ENCODE data around the gene SLC10A3. TPM values are rescaled to one million over a fixed set of nuclear protein-coding genes. Genes with fewer than 3 reads are reported as not detected.

Gene SLC10A3
- total and polyA plus RNA-seq, 2 of the 13 experiments (the other 11 are each of a cell fraction or from before 2014, with no cell fraction given), result 10.1 to 11.5 TPM

- H3K4me3 ChIP-seq (replicated peaks in 1 of 3; ENCODE audit: insufficient read depth in 1 of 3, low read depth in 2 of 3, low read length in 3 of 3), result no peak overlapping the region
- H3K4me2 ChIP-seq (ENCODE audit: low read depth, low read length), result no peak overlapping the region
- no peaks in the 10 kb centered on the region for H4K20me1 ChIP-seq (ENCODE audit: insufficient read depth, low read length)
- H3K36me3 ChIP-seq (replicated peaks in 1 of 2; ENCODE audit: control insufficient read depth in 1 of 2, insufficient read depth in 2 of 2, low read length in 2 of 2), result peaks cover 0 to 2% of the 10 kb centered on the region in 2 experiments; a peak in 2 of 5 replicates
- H3K9ac ChIP-seq (ENCODE audit: insufficient read depth, low read depth, low read length), result no peak overlapping the region
- ChIA-PET CTCF (ENCODE audit: low intra/inter-chr PET ratio, low total read pairs) (no interaction called here), POLR2A (no interaction called here)
- H3K4me1 ChIP-seq (ENCODE audit: insufficient read depth, low read length), result peaks cover 19% of the 10 kb centered on the region
- intact Hi-C loops (cut with micrococcal nuclease; ENCODE audit: unreplicated experiment) (no loop called here), in situ Hi-C loops (cut with HindIII; ENCODE audit: extremely low pct_ligation_motif_present, low pct_unique_long_range_greater_than_20kb) (no loop called here)
- no peak for ATAC-seq
- no peak overlapping the region for H2AFZ ChIP-seq (ENCODE audit: low read length)
- DNase-seq (ENCODE audit: low spot score), result no peak
- H3K79me2 ChIP-seq (ENCODE audit: insufficient read depth, low read length), result peaks cover 16% of the 10 kb centered on the region
- WGBS (ENCODE audit: low lambda C conversion rate), result no CpG with 5 or more reads among the region's 21 CpGs
- H3K27me3 ChIP-seq (ENCODE audit: control insufficient read depth in 1 of 2, insufficient read depth in 2 of 2, low read length in 2 of 2), result no peaks in the 10 kb centered on the region
- no peak overlapping the region for H3K27ac ChIP-seq (ENCODE audit: extremely low read length, insufficient read depth, low read length)
- TSS peak; percentile 36 for BruUV-seq (replicated peaks)
- no peaks in the 10 kb centered on the region for H3K9me3 ChIP-seq (ENCODE audit: low read length)
- FAIRE-seq, result no peak
- TF ChIP-seq ZFP36 (IDR thresholded peaks at IDR 0.05; ENCODE audit: borderline replicate concordance, low read depth, low read length, partially characterized antibody) (no peak), GTF3A (CRISPR knock-in tag; conservative IDR thresholded peaks at IDR 0.05) (no peak), ZSCAN12 (CRISPR knock-in tag; IDR thresholded peaks at IDR 0.05) (no peak), HDAC1 (CRISPR knock-in tag; IDR thresholded peaks at IDR 0.05) (no peak), NCOR1 (IDR thresholded peaks at IDR 0.05; ENCODE audit: borderline replicate concordance, low read length) (no peak), HOXD1 (CRISPR knock-in tag; IDR thresholded peaks at IDR 0.05) (no peak), ZFP37 (CRISPR knock-in tag; IDR thresholded peaks at IDR 0.05; ENCODE audit: borderline replicate concordance) (no peak), HDAC2 (CRISPR knock-in tag; IDR thresholded peaks at IDR 0.05) (no peak), ARID4A (CRISPR knock-in tag; IDR thresholded peaks at IDR 0.05; ENCODE audit: borderline replicate concordance) (no peak)
- TF ChIP-seq, protein P1, sequence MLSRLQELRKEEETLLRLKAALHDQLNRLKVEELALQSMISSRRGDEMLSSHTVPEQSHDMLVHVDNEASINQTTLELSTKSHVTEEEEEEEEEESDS (CRISPR knock-in tag; IDR thresholded peaks at IDR 0.05; ENCODE audit: borderline replicate concordance), result no peak
- TF ChIP-seq, protein P2, sequence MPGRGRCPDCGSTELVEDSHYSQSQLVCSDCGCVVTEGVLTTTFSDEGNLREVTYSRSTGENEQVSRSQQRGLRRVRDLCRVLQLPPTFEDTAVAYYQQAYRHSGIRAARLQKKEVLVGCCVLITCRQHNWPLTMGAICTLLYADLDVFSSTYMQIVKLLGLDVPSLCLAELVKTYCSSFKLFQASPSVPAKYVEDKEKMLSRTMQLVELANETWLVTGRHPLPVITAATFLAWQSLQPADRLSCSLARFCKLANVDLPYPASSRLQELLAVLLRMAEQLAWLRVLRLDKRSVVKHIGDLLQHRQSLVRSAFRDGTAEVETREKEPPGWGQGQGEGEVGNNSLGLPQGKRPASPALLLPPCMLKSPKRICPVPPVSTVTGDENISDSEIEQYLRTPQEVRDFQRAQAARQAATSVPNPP (CRISPR knock-in tag; IDR thresholded peaks at IDR 0.05), result no peak
- TF ChIP-seq, protein P3, sequence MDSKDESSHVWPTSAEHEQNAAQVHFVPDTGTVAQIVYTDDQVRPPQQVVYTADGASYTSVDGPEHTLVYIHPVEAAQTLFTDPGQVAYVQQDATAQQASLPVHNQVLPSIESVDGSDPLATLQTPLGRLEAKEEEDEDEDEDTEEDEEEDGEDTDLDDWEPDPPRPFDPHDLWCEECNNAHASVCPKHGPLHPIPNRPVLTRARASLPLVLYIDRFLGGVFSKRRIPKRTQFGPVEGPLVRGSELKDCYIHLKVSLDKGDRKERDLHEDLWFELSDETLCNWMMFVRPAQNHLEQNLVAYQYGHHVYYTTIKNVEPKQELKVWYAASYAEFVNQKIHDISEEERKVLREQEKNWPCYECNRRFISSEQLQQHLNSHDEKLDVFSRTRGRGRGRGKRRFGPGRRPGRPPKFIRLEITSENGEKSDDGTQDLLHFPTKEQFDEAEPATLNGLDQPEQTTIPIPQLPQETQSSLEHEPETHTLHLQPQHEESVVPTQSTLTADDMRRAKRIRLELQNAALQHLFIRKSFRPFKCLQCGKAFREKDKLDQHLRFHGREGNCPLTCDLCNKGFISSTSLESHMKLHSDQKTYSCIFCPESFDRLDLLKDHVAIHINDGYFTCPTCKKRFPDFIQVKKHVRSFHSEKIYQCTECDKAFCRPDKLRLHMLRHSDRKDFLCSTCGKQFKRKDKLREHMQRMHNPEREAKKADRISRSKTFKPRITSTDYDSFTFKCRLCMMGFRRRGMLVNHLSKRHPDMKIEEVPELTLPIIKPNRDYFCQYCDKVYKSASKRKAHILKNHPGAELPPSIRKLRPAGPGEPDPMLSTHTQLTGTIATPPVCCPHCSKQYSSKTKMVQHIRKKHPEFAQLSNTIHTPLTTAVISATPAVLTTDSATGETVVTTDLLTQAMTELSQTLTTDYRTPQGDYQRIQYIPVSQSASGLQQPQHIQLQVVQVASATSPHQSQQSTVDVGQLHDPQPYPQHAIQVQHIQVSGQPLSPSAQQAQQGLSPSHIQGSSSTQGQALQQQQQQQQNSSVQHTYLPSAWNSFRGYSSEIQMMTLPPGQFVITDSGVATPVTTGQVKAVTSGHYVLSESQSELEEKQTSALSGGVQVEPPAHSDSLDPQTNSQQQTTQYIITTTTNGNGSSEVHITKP (CRISPR knock-in tag; IDR thresholded peaks at IDR 0.05; ENCODE audit: low read depth), result no peak
- TF ChIP-seq, protein P4, sequence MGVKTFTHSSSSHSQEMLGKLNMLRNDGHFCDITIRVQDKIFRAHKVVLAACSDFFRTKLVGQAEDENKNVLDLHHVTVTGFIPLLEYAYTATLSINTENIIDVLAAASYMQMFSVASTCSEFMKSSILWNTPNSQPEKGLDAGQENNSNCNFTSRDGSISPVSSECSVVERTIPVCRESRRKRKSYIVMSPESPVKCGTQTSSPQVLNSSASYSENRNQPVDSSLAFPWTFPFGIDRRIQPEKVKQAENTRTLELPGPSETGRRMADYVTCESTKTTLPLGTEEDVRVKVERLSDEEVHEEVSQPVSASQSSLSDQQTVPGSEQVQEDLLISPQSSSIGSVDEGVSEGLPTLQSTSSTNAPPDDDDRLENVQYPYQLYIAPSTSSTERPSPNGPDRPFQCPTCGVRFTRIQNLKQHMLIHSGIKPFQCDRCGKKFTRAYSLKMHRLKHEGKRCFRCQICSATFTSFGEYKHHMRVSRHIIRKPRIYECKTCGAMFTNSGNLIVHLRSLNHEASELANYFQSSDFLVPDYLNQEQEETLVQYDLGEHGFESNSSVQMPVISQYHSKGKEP (CRISPR knock-in tag; IDR thresholded peaks at IDR 0.05), result no peak
Observed at GRCh38 chrX:154441984-154442707, 48.3 kb downstream of the SLC10A3 start.

Data from HepG2 (cell line).